Liver (tissue), 3 donors: Measurements from ENCODE around the gene PSMD4.

Experiments used
- CTCF ChIP-seq: fragments of 150-350 bp; IDR thresholded peaks from 2 replicates; pipeline ENCODE4 v1.5.1; 2017; ENCODE audit warnings: improper control_type of control experiment, low read depth, low read length; ENCODE audit not compliant: missing input control
- TF ChIP-seq, protein P1 (sequence below): IDR thresholded peaks from 2 replicates; pipeline ENCODE4 v1.6.1; 2016; ENCODE audit warnings: antibody characterized with exemption
- donor health status: healthy.
- donor health status: healthy.

GRCh38 chr1:151277249-151277648, 22.7 kb downstream of the PSMD4 start:
- no peak for TF ChIP-seq CTCF
- TF ChIP-seq, protein P1, sequence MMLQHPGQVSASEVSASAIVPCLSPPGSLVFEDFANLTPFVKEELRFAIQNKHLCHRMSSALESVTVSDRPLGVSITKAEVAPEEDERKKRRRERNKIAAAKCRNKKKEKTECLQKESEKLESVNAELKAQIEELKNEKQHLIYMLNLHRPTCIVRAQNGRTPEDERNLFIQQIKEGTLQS: no peak
